HL-60 (cell line): ENCODE data around the gene RAB11FIP2.

Experiments
- DNase-seq, 2 experiments: peaks; one replicate each; pipeline ENCODE4 v3.0.0-alpha.2; 2010 to 2020; ENCODE audit warnings: low read depth in 1 of 2, low spot score in 1 of 2
- H3K27ac ChIP-seq: fragments of 250-450 bp; sonication (Bioruptor Pico); replicated peaks from 2 replicates; pipeline ENCODE4 v1.5.1; 2020; ENCODE audit warnings: mild to moderate bottlenecking, moderate library complexity
- H3K27me3 ChIP-seq: fragments of 250-450 bp; sonication (Bioruptor Pico); 2 replicates; pipeline ENCODE4 v1.5.1; 2021; ENCODE audit warnings: mild to moderate bottlenecking, moderate library complexity; ENCODE audit not compliant: insufficient read depth, poor library complexity, severe bottlenecking
- H3K4me3 ChIP-seq: replicated peaks from 2 replicates; pipeline ENCODE4 v1.5.1; 2011; ENCODE audit warnings: mild to moderate bottlenecking, control low read depth, low read length; ENCODE audit not compliant: insufficient read depth
- GABPA ChIP-seq: IDR thresholded peaks from 2 replicates; pipeline ENCODE4 v1.6.1; 2012; ENCODE audit warnings: low read depth
- POLR2AphosphoS5 ChIP-seq: IDR thresholded peaks from 2 replicates; pipeline ENCODE4 v1.6.1; 2012; ENCODE audit warnings: low read depth
- SPI1 ChIP-seq: IDR thresholded peaks from 2 replicates; pipeline ENCODE4 v1.6.1; 2012; ENCODE audit warnings: low read depth, mild to moderate bottlenecking, borderline replicate concordance
- TF ChIP-seq, protein P1 (sequence below): IDR thresholded peaks from one replicate; pipeline ENCODE4 v1.5.1; 2011; ENCODE audit warnings: low read length, control low read depth, inconsistent platforms; ENCODE audit not compliant: insufficient read depth
- TF ChIP-seq, protein P2 (sequence below): IDR thresholded peaks from 2 replicates; pipeline ENCODE4 v1.6.1; 2012; ENCODE audit warnings: low read depth; ENCODE audit not compliant: insufficient replicate concordance

Gene RAB11FIP2

DNA sequence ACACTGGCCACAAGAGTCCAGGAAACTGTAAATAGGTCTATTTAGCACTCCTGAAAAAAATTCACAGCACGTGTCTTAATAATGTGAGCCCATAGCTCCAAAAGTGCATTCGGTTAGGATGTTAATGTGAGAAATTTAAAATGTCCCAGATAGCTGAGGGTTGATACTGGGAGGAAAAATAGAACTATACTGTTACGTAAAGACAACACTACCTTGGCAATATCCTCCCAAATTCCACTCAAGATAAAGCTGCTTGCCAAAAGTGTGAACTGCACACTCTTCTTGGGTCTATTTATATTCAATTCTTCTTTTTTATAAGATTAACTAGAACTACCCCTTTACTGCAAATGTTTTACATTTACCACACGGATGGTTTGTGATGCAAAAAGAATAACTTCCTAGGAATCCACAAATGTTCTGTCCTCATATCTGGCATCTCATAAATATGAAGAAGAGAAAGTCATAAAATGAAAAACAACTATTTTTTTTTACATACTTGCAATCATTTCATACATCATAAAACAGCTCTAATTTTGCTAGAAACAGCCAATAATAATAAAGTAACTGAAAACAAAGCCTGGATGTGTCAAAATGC, 10.4 kb downstream of the RAB11FIP2 start:
- no peaks in the 10 kb centered on the region for H3K27me3 ChIP-seq
- H3K4me3 ChIP-seq, result no peak overlapping the region
- no peak for DNase-seq
- TF ChIP-seq, protein P1, sequence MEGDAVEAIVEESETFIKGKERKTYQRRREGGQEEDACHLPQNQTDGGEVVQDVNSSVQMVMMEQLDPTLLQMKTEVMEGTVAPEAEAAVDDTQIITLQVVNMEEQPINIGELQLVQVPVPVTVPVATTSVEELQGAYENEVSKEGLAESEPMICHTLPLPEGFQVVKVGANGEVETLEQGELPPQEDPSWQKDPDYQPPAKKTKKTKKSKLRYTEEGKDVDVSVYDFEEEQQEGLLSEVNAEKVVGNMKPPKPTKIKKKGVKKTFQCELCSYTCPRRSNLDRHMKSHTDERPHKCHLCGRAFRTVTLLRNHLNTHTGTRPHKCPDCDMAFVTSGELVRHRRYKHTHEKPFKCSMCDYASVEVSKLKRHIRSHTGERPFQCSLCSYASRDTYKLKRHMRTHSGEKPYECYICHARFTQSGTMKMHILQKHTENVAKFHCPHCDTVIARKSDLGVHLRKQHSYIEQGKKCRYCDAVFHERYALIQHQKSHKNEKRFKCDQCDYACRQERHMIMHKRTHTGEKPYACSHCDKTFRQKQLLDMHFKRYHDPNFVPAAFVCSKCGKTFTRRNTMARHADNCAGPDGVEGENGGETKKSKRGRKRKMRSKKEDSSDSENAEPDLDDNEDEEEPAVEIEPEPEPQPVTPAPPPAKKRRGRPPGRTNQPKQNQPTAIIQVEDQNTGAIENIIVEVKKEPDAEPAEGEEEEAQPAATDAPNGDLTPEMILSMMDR, result no peak
- TF ChIP-seq, protein P2, sequence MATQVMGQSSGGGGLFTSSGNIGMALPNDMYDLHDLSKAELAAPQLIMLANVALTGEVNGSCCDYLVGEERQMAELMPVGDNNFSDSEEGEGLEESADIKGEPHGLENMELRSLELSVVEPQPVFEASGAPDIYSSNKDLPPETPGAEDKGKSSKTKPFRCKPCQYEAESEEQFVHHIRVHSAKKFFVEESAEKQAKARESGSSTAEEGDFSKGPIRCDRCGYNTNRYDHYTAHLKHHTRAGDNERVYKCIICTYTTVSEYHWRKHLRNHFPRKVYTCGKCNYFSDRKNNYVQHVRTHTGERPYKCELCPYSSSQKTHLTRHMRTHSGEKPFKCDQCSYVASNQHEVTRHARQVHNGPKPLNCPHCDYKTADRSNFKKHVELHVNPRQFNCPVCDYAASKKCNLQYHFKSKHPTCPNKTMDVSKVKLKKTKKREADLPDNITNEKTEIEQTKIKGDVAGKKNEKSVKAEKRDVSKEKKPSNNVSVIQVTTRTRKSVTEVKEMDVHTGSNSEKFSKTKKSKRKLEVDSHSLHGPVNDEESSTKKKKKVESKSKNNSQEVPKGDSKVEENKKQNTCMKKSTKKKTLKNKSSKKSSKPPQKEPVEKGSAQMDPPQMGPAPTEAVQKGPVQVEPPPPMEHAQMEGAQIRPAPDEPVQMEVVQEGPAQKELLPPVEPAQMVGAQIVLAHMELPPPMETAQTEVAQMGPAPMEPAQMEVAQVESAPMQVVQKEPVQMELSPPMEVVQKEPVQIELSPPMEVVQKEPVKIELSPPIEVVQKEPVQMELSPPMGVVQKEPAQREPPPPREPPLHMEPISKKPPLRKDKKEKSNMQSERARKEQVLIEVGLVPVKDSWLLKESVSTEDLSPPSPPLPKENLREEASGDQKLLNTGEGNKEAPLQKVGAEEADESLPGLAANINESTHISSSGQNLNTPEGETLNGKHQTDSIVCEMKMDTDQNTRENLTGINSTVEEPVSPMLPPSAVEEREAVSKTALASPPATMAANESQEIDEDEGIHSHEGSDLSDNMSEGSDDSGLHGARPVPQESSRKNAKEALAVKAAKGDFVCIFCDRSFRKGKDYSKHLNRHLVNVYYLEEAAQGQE, result no peak
- TF ChIP-seq SPI1 (no peak), GABPA (no peak), POLR2AphosphoS5 (no peak)
- peak overlapping the region; percentile 80 for H3K27ac ChIP-seq

- H3K27ac ChIP-seq, result peak overlapping the region; percentile 80
- H3K27me3 ChIP-seq, result no peaks in the 10 kb centered on the region
- peak overlapping the region; percentile 18; the same call in 1 of the 2 replicates for H3K4me3 ChIP-seq
- DNase-seq, result peak; percentile 47 to 79
- TF ChIP-seq, protein P2, result no peak
- 0 out of 2 replicates have a peak, but pooled peaks have one; percentile 40 for TF ChIP-seq POLR2AphosphoS5
- TF ChIP-seq SPI1, result peak; percentile 64; the same call in 1 of the 2 replicates
- TF ChIP-seq, protein P1, result no peak
- no peak; the same call in 1 of the 2 replicates for TF ChIP-seq GABPA
Observed at GRCh38 chr10:118035354-118036005, 11.3 kb downstream of the RAB11FIP2 start.

DNA sequence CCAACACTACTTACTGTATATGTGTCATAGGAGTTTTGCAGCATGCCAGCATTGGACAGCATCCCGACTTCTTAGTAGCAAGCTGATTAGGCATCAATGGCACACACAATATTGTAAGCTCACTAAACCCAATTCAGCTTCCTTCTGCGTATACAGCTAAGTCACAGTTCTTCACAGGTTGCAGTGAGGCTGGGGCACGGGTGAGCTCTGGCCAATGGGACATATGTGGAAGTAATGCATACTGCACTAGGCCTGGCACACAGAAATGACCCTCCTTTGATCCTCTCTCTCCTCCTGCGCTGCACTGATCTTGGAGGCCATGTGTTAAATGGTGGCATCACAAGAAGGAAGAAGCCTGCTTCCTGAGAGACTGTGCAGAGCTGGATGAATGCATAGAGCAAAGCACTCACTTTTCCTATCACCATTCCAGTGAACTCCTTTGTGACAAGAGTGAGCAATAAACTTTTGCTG, 11.9 kb downstream of the RAB11FIP2 start:
- peak overlapping the region; percentile 80 for H3K27ac ChIP-seq
- H3K4me3 ChIP-seq, result no peak overlapping the region
- TF ChIP-seq, protein P2, result no peak
- TF ChIP-seq SPI1 (no peak), GABPA (no peak; the same call in 1 of the 2 replicates), POLR2AphosphoS5 (no peak)
- TF ChIP-seq, protein P1, result no peak
- DNase-seq, result peak in 1 of 2 experiments; percentile 51
- no peaks in the 10 kb centered on the region for H3K27me3 ChIP-seq
